GM21423 (cell line): ENCODE data around the gene DIRAS2.

Experiments used
- ATAC-seq: cut with Tn5 transposase; IDR thresholded peaks from one replicate; pipeline ENCODE4 v1.9.1; 2021; ENCODE audit warnings: mild to moderate bottlenecking, moderate library complexity; ENCODE audit not compliant: unreplicated experiment

DIRAS2 gene

DNA sequence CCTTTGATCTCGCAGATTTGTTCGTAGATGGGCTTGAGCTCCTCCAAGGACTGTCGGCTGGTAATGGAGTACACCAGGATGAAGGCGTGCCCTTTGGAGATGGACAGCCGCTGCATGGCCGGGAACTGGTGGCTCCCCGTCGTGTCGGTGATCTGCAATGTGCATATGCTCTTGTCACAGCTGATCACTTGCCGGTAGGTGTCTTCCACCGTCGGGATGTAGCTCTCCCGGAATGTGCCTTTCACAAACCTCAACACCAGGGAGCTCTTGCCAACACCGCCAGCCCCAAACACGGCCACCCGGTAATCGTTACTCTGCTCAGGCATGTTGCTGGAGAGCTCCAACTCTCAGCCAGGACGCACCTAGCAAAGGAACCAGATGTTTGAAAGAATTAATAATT lies 29.1 kb downstream of the DIRAS2 start:
- no peak for ATAC-seq

DNA sequence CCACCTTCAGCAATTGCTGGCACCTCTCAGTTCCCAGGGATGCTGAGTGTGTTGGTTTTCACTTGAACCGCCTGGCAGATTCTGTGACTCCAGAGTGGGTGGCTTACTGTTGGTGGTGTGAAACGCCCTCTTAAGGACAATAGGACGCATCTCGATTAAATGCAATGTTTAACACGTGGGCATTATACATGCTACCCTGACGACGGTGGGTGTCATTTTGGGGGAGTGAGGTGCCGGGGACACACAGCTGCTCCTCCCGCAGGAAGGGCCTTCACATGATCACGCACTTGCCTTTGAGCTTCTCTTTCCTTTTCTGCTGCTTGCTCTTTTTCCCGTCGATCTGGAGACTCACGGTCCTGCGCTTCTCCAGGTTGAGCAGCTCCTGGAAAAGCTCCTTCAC lies 29.7 kb downstream of the DIRAS2 start:
- ATAC-seq, result no peak

DNA sequence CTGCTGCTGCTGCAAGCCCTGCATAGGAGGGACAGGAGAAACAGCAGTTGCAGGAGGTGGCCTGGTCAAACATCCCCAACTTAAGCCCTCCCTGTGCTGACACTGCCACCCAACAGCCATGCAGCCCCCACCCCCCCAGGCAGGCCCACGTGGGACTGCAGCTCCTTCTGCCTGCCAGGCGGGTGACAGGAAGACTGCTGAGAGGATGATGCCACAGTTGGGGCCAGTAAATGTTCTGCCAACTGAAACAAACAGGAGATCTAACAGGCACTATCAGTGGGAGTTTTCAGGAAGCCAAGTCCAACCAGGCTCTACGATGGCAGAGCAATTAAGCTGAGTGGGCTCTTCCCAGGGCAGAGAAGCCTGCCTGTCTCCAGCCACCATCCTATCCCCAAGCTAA lies 31.1 kb downstream of the DIRAS2 start:
- no peak for ATAC-seq

DNA sequence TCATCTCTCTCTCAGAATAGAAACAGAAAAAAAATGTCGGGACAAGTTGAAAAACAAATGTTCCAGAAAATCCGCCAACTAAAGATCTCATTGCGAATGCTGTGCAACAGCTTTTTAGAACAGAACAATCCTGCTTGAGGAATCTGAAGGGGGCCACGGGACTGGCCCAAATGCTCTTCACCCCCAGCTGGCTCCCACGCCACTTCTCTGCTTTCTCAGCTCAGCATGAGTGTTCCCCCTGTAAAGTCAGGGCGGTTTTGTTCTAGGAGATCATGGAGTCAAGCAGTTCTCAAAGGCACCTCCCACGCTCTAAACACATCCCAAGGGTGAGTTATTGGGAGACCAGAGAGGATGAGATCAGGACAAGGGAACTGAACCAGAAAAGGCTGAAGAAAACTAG lies 31.5 kb downstream of the DIRAS2 start:
- no peak for ATAC-seq

DNA sequence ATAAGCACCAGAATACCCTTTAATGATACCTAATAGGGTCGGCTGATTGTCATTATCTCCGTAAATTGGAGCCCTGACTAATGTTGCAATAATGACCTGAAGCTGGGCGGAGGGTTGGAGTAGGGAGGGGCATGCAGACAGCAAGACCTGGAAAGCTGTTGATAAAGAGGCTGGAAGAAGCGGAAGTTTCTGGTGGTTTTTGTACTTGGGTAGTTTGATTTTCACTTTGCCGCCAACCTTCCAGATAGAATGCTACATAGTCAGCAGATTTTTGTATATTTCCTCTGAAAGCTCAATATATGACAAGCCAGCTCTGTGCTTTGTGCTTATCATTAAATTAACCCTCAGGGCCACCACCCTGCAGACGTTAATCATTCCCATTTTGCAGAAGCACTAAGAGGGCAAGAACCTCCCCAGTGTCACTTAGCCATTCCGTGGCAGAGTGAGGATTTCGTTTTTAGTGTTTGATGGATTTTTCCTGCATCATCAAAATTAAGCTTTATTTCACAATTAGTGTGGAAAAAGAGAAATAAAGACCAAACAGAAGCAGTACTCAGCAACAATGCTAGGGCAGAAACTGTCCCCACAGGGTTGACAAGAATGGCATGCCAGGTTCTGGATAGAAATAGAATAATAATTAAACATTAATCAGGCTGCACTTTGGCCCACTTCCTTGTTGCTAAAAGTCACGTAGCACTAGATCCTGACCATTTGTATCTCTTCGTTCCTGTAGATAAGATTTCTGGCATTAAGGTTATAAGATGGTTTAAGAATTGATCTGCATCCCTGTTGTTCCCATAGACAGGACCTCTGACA lies 34.7 kb downstream of the DIRAS2 start:
- ATAC-seq, result no peak

DNA sequence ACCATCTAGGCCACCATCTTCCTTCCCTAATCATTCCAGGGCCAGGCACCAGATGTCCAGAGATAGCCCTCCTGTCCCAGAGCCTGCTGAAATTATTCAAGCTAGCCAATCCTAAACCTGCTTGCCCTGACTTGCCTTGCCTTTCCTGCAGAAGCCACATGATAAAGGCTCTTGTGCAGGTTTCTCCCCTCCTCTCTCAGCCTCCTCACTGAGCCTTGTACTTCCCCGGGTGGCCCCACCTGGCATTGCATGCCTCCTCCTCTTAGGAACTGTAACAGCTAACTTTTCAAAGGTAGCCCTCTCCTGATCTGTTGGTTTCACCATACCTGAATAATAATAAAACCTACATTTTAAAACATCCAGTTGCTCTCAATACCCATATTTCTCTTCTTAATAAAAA lies 42.6 kb downstream of the DIRAS2 start:
- no peak for ATAC-seq

DNA sequence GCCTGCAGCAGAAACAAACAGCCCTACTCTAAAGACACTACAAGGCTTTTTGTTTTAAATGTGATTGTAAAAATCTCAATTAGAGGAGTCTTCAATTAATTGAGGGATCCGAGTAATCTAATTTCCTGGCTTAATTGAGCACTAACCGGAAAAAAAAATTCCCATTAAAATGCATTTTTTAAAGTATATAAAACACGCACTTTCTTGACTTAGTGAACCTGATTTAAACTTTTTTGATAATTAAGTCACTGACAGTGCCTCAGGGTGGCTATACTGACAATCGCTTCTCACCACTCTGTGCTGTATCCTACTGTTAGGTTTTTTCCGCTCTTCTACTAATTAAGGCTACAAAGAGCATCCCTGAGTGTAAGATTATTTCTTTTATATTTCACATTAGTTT lies 44.4 kb downstream of the DIRAS2 start:
- no peak for ATAC-seq

DNA sequence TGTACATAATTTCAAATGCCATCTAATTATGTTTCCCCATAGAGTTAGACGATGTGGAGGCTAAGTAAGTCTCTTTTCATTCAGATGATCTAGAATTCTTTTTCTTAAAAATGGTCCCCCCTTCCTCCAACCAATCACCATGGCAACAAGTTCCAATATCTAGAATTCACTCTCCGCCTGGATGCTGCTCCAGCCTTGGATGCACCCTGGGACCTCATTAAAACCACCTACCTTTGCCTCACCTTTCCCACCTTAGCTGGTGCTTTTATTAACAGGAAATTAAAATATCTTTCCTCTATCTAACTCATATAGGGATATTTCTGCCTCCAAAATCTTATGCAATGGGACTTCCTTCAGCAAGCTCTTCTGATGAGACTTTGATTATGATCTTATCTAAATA lies 49.0 kb downstream of the DIRAS2 start:
- no peak for ATAC-seq

DNA sequence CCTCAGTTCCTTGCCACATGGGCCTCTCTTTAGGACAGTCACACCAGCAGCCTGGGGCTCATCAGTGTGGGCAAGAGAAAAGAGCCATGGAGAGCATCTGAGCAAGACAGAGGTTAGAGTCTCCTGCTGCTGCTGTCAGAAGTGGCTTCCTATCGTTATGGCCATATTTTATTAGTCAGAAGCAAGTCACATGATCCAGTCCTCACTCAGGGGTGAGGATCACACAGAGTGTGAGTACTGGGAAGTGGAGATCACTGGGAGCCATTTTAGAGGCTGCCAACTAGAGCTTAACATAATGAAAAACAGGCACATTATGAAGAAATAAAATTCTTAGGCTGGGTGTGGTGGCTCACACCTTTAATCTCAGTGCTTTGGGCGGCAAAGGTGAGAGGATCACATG lies 62.0 kb downstream of the DIRAS2 start:
- no peak for ATAC-seq

DNA sequence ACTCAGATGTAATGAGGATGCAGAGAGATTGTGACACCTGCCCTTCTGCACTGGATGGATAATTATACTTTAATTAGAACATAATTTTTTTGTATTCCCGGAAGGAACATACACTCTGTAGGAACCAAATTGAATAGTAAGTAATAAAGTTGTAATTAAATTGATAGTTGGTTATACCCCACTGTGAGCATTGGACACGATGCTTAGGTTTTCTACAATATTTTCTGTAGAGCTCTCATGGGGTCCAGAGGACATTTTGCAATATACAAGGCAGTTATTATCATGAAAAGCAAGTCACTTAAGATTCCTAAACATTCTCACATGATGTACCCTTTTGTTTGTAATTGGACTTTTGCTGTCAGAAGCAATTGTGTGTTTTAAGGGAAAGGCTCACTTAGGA lies 63.4 kb downstream of the DIRAS2 start:
- no peak for ATAC-seq

DNA sequence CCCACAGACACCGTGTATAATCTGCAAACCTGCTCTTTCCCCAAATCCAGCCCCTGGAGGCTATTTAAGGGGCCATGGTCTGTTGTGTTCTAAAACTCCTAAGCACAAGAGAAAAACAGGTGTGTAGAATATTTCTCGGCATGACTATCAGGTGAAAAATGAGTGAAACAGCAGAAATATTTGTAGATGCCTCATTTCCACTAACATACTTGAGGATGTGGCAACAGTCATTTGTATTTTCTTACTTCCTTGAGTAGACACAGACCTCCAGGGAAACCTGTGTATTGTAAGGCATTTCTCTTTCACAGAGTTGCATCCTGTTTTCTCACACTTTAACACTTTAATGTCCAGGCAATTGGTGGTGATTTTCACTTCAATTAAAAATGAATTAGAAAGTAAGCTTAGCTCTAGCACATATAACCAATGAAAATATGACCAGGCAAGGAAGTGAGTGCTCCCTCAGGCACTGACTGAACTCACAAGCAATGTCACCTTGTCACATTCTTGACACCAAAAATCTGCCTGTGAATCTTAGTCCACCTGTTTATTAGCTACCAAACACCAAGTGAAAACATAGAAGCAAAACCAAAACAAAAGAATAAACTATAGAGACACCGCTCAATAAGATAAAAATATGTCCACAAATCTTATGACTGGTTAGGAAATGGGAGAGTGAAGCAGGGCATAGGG lies 64.4 kb downstream of the DIRAS2 start:
- ATAC-seq, result no peak

DNA sequence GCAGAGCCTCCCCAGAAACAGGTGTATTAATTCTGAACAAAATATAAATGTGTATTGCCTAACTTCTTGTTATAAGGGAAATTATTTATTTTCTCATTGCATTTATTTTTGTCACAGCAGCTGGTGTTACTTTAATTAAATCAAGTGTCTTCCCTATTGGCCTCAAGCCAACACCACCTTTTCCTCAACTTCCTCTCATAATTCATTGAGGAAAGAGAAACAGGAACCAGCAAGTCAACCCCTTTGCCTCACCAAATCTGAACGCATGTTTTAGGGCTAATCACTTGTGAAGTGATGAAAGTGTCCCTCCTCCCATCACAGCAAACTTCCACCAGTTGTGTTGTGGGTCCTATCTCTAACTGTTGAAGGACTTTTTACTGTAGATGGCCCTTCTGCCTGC lies 73.1 kb downstream of the DIRAS2 start:
- ATAC-seq, result no peak

DNA sequence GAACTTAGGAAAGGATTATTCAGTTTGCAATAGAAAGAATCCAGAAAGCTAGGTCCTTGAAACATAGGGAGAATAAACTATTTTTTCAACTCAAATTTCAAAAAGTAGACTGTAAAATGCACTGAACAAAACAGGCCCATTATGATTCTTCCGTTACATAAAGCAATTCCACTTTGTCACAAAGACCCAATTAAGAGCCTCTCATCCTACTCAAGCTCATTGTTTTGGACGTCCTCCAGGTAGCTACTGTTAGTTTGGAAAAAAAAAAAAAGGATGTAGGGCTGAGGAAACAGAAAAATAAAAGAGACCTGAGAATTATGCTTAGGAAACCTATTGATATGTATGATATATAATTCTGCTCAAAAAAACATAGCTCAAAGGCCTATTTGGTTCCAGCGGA lies 74.0 kb downstream of the DIRAS2 start:
- no peak for ATAC-seq

DNA sequence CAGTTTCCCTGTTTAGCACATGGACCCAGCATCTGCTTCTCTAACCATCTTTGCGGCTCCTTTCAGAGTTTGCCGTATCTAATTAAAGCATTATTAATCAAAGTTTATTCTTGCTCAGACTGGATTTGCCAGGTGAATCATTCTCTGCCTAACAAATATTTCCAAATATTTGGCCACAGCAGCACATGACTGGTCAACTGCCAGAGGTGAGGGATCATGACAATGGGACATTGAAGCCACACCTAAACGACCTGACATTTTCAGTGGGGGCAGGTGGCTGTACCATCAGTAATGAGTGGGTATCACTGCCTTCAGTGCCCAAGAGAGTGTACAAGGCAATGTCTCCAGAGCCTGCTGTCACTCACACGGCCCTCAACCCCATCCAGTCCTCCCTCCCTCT lies 80.4 kb downstream of the DIRAS2 start:
- ATAC-seq, result no peak
